HG03095 (cell line): ENCODE measurements around the gene C1GALT1.
"Not testable (repeated sequence)": the region's sequence is repeated elsewhere in the genome, so short reads cannot be mapped to it uniquely, and the experiment has no call there.

Experiments used
- ATAC-seq: cut with Tn5 transposase; IDR thresholded peaks from one replicate; pipeline ENCODE4 v1.9.1; 2021; ENCODE audit warnings: moderate library complexity; ENCODE audit not compliant: unreplicated experiment

The C1GALT1 gene

GRCh38 chr7:7199592-7199991, 17.2 kb downstream of the C1GALT1 start:
- not testable (repeated sequence) for ATAC-seq

- ATAC-seq = not testable (repeated sequence)
These were observed 17.9 kb downstream of the C1GALT1 start for GRCh38 chr7:7200255-7200654.

DNA sequence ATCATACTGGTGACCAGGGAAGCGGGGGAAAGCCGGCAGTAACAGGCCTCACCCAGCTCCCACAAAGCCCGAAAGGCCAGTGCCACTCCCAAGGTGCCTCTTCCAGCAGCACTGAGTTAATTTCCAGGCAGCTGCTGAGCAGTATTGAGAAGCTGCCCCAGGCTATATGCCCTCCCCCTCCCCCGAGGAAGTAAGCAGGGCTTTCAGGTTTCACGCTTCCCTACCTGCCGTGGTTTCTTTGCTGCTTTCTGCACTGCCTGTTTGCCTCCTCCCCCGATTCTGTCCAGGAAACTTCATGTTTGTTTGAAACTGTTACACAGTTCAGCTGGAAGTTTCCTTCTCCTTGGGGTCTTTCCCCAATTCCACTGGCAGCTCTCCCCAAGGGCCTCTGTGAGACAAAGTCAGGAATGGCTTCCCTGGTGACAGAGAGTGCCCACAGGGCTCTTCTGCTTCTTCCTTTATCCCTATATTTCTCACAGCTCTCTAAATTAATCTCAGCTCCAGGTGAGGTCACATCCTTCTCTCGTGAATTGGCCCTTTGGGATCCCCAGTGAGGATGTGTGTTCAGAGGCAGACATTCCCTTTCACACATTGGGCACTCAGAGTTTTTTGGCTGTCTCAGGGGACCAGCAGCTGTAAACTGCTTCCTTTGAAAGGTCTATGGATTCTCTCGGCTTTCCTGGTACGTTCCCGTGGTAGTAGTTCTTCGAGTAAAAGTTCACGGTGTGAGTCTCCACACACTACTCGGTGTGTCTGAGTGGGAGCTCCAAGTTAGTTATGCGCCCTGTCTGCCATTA, 19.4 kb downstream of the C1GALT1 start:
- ATAC-seq = peak; percentile 100

DNA sequence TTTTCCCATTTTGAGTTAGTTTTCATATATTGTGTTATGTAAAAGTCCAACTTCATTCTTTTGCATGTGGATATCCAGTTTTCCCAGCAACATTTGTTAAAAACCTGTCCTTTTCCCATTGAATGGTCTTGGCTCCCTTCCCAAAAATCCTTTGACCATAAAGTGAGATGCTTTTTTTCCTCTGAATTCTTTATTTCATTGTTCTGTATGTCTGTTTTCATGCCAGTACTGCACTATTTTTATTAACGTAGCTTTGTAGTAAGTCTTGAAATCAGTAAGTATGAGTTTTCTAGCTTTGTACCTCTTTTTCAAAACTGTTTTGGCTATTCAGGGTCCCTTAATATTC, 20.0 kb downstream of the C1GALT1 start:
- no peak for ATAC-seq

DNA sequence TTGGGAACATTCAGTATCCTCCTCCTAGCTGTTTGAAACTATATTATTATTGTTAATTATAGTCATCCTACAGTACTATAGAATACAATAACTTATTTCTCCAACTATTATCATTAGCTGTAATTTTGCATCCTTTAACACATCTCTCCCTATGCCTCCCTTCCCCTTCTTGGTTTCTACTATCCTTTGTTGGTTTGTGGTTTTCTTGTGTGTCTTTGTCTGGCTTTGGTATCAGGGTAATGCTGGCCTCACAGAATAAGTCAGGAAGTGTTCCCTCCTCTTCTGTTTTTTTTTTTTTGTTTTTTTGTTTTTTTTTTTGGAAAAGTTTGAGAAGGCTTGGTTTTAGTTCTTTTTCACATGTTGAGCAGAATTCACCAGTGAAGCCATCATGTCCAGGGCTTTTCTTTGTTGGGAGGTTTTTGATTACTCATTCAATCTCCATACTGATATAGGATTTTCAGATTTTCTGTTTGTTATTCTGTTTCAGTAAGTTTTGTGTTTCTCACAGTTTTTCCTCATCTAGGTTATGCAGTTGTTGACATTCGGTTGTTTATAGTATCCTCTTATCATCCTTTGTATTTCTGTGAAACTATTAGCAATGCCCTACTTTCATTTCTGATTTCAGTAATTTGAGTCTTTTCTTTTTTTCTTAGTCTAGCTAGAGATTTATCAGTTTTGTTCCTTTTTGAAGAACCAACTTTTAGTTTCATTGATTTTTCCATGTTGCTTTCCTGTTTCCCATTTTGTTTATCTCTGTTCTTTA, 21.6 kb downstream of the C1GALT1 start:
- ATAC-seq = no peak

GRCh38 chr7:7207876-7208275, 25.5 kb downstream of the C1GALT1 start:
- ATAC-seq = no peak

DNA sequence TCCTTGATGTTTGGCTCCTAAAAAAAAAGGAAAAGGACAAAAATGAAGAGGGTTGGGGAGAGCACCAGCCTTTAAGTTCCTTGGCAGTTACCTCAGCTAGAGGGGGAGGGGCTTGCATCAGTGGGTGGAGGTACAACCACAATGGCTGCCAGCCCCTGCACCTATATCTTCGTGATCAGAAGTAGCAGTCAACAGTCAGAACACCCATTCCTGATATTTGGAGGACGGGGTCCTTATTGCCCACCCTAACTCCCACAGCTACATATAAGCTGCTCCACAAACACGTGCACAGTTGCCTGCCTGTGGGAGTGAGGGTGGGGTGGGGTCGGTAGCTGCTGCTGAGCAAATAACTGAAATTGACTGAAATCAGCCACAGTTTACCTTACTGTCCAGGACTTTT, 26.2 kb downstream of the C1GALT1 start:
- ATAC-seq = no peak

- ATAC-seq = no peak
These were observed 27.2 kb downstream of the C1GALT1 start for GRCh38 chr7:7209412-7210050.

DNA sequence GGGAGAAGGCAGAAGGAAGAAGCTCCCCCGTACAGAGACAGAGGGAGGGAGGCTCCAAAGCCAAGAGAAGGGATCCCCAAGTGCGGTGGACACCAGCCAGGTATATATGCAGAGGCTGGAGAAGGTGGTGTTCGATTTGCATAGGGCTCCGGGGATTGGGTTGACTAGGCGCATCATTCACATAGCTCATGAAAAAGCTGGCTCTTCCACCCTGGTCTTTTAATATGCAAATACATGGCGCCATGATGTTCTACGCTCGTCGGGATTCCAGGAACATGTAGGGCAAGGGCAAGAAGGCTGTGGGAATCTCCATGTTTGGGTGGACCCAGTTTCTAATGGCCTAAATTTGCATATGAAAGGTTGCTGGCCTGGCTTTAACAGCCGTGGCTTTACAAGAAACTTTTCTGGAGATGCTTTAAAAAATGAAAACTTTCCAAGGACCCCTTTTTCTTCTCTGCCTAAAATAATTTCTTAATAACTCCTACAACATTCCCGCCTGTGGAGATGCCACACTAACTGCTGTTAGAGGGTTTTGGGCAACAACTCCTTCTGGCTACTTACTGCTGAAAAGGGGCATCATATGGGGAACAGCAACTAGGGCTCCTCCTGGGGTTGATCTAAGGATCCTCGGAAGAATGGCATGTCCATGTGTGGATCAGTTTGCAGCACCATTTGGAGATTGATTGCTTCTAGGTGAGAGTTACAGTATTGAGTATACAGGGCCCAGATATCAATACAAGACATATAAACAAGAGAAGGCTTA, 28.3 kb downstream of the C1GALT1 start:
- no peak for ATAC-seq

- ATAC-seq = no peak
These were observed 30.3 kb downstream of the C1GALT1 start for GRCh38 chr7:7212612-7213011.

GRCh38 chr7:7214398-7215347, 32.3 kb downstream of the C1GALT1 start:
- no peak for ATAC-seq

- no peak for ATAC-seq
These were observed 33.9 kb downstream of the C1GALT1 start for GRCh38 chr7:7216279-7216678.

DNA sequence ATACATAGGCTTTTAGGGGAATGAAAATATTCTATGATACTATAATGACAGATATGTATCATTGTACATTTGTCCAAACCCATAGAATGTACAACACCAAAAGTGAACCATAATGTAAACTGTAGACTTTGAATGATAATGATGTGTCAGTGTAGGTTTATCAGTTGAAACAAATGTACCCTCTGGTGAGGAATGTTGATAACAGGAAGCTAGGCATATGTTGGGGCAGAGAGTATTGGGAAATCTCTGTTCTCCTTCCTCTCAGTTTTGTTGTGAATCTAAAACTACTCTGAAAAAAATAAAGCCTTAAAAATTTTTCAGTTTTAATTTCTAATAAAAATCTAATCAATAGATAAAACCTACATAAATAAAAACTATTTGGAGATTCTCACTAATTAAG, 36.9 kb downstream of the C1GALT1 start:
- no peak for ATAC-seq

- ATAC-seq = no peak
These were observed 38.5 kb downstream of the C1GALT1 start for GRCh38 chr7:7220821-7221220.

GRCh38 chr7:7221599-7222038, 39.3 kb downstream of the C1GALT1 start:
- no peak for ATAC-seq

DNA sequence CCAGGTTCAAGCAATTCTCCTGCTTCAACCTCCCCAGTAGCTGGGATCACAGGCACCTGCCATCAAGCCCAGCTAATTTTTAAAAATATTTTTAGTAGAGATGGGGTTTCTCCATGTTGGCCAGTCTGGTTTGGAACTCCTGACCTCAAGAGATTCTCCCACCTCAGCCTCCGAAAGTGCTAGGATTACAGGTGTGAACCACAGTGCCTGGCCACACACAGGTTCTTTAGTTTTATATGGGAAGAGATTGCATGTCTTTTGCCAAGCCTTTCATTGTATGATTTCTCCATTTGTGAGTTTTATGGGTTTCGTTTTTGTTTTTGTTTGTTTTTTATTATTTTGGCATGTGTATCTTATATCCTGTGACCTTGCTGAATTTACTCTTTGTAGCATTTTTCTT, 40.9 kb downstream of the C1GALT1 start:
- no peak for ATAC-seq

GRCh38 chr7:7226407-7226806, 44.1 kb downstream of the C1GALT1 start:
- ATAC-seq = no peak

- no peak for ATAC-seq
These were observed 46.1 kb downstream of the C1GALT1 start for GRCh38 chr7:7228472-7228871.

GRCh38 chr7:7228967-7229366, 46.6 kb downstream of the C1GALT1 start:
- no peak for ATAC-seq

GRCh38 chr7:7231000-7231399, 48.7 kb downstream of the C1GALT1 start:
- ATAC-seq = no peak
